ENCODE measurements around the gene MPDZ. TPM values are rescaled to one million over a fixed set of nuclear protein-coding genes. Genes with fewer than 3 reads are reported as not detected.
A peak's percentile ranks its signal among the peaks of the same experiment; 100 is the strongest.

Gene MPDZ
- total and polyA plus RNA-seq, 2 of the 13 experiments (the other 11 are each of a cell fraction or from before 2014, with no cell fraction given) = 12.4 to 14.7 TPM

- TF ChIP-seq NR0B2 (CRISPR knock-in tag; IDR thresholded peaks at IDR 0.05) = no peak
- TF ChIP-seq CREB3 (CRISPR knock-in tag; IDR thresholded peaks at IDR 0.05) = no peak
- no peak for TF ChIP-seq KAT2B (IDR thresholded peaks at IDR 0.05; ENCODE audit: borderline replicate concordance, low read depth, low read length)
- peak; percentile 53; the same call in 1 of the 2 replicates for TF ChIP-seq UBTF (CRISPR knock-in tag; IDR thresholded peaks at IDR 0.05)
- TF ChIP-seq KLF9 (CRISPR knock-in tag; IDR thresholded peaks at IDR 0.05; ENCODE audit: low read depth) = no peak; the same call in 1 of the 2 replicates
- TF ChIP-seq TCF7 (IDR thresholded peaks at IDR 0.05; ENCODE audit: low read depth) = no peak
- no peak for TF ChIP-seq GFI1 (CRISPR knock-in tag; IDR thresholded peaks at IDR 0.05; ENCODE audit: borderline replicate concordance)
- TF ChIP-seq RELA (CRISPR knock-in tag; IDR thresholded peaks at IDR 0.05) = no peak
- no peak for TF ChIP-seq LRRFIP1 (CRISPR knock-in tag; conservative IDR thresholded peaks at IDR 0.05)
- TF ChIP-seq TOPORS (CRISPR knock-in tag; IDR thresholded peaks at IDR 0.05) = no peak
- no peak for TF ChIP-seq ZNF143 (CRISPR knock-in tag; IDR thresholded peaks at IDR 0.05)
- TF ChIP-seq HCFC1 (IDR thresholded peaks at IDR 0.05; ENCODE audit: low read depth, low read length) = no peak
- peak; percentile 35; the same call in 1 of the 2 replicates for TF ChIP-seq KMT2A (CRISPR knock-in tag; IDR thresholded peaks at IDR 0.05)
- TF ChIP-seq ZNF496 (CRISPR knock-in tag; IDR thresholded peaks at IDR 0.05; ENCODE audit: insufficient replicate concordance) = no peak
- peak; percentile 73; the same call in 1 of the 2 replicates for TF ChIP-seq ZNF891 (CRISPR knock-in tag; IDR thresholded peaks at IDR 0.05)
- no peak for TF ChIP-seq CSRNP2 (CRISPR knock-in tag; conservative IDR thresholded peaks at IDR 0.05; ENCODE audit: low read depth)
- peak; percentile 58 for TF ChIP-seq PHF8 (CRISPR knock-in tag; IDR thresholded peaks at IDR 0.05)
- no peak for TF ChIP-seq IKZF5 (CRISPR knock-in tag; IDR thresholded peaks at IDR 0.05)
- no peak for TF ChIP-seq CHD2 (IDR thresholded peaks at IDR 0.05; ENCODE audit: low read depth, low read length)
- no peak for TF ChIP-seq ZSCAN31 (CRISPR knock-in tag; IDR thresholded peaks at IDR 0.05; ENCODE audit: low read depth)
- TF ChIP-seq SRY (CRISPR knock-in tag; IDR thresholded peaks at IDR 0.05) = no peak; the same call in 1 of the 2 replicates
Observed at GRCh38 chr9:13278368-13279246, 885 bp downstream of the MPDZ start (continued).
